Lung (tissue), 12 donors: ENCODE measurements around the gene SYN1. TPM values are rescaled to one million over a fixed set of nuclear protein-coding genes. Genes with fewer than 3 reads are reported as not detected.

ENCODE experiments used
- ATAC-seq: fragments of 200-7000 bp; cut with Tn5 transposase; one replicate; pipeline ENCODE4 v1.9.1; 2020; ENCODE audit warnings: moderate number of reproducible peaks; ENCODE audit not compliant: insufficient read depth, low FRiP score
- DNase-seq, 3 donors: peaks; one replicate each; pipeline ENCODE4 v3.0.0-alpha.2; 2013 to 2017
- H3K27ac ChIP-seq, 2 donors: one replicate each; pipeline ENCODE4 v1.5.1; 2013; ENCODE audit warnings: mild to moderate bottlenecking in 2 of 2, moderate library complexity in 2 of 2, control low read depth in 1 of 2, inconsistent platforms in 1 of 2, low read depth in 1 of 2, low read length in 1 of 2
- H3K27me3 ChIP-seq, 3 donors: one replicate each; pipeline ENCODE4 v1.5.1; 2013; ENCODE audit warnings: low read length in 2 of 3; ENCODE audit not compliant: control insufficient read depth in 3 of 3, insufficient read depth in 3 of 3
- H3K36me3 ChIP-seq, 4 donors: one replicate each; pipeline ENCODE4 v1.5.1; 2013; ENCODE audit warnings: low read length in 4 of 4, mild to moderate bottlenecking in 1 of 4, moderate library complexity in 1 of 4; ENCODE audit not compliant: control insufficient read depth in 4 of 4, insufficient read depth in 4 of 4
- H3K4me1 ChIP-seq, 5 donors: one replicate each; pipeline ENCODE4 v1.5.1; 2013; ENCODE audit warnings: low read length in 5 of 5, mild to moderate bottlenecking in 2 of 5, moderate library complexity in 1 of 5; ENCODE audit not compliant: control insufficient read depth in 5 of 5, insufficient read depth in 5 of 5
- H3K4me3 ChIP-seq: one replicate; pipeline ENCODE4 v1.5.1; 2013; ENCODE audit warnings: mild to moderate bottlenecking, control low read depth, moderate library complexity
- H3K9ac ChIP-seq, 2 donors: one replicate each; pipeline ENCODE4 v1.5.1; 2013; ENCODE audit warnings: low read length in 2 of 2, control low read depth in 1 of 2; ENCODE audit not compliant: insufficient read depth in 1 of 2
- H3K9me3 ChIP-seq, 4 donors: one replicate each; pipeline ENCODE4 v1.5.1; 2013; ENCODE audit warnings: low read length in 3 of 4, mild to moderate bottlenecking in 1 of 4, moderate library complexity in 1 of 4; ENCODE audit not compliant: control insufficient read depth in 4 of 4, insufficient read depth in 3 of 4
- WGBS, 2 donors: extraction: QIAGEN DNeasy Blood & Tissue Kit; methylation state at CpG; one replicate each; pipeline ENCODE4 v1.1.7; 2013; 5-methylcytosine and 5-hydroxymethylcytosine counted together
- polyA plus RNA-seq, 2 donors: library from polyadenylated mRNA; stranded (reverse); fragments of 200-250 nt; gene quantifications; one replicate each; pipeline ENCODE4 v1.2.1, GENCODE V29; 2013
- total RNA-seq, 2 donors: library from RNA; depleted of rRNA in 1 of 2; stranded (reverse); fragments of >200 nt in 1 of 2; gene quantifications; one replicate each; pipeline ENCODE4 v1.2.1, GENCODE V29; 2014 to 2021
- TF ChIP-seq, protein P1 (sequence below): IDR thresholded peaks from 2 replicates; pipeline ENCODE4 v1.5.1; 2012; ENCODE audit warnings: mild to moderate bottlenecking; ENCODE audit errors: control extremely low read depth, extremely low read depth
- donor health status: control.
- donor health status: control.
- donor health status: Bipolar disorder and iron deficiency.
- donor health status: healthy.
- donor health status: DM: yes; HTN: yes; CAD: no.

Gene SYN1
- total and polyA plus RNA-seq, 4 donors = 0.11 to 4.5 (median 1.3) TPM

DNA sequence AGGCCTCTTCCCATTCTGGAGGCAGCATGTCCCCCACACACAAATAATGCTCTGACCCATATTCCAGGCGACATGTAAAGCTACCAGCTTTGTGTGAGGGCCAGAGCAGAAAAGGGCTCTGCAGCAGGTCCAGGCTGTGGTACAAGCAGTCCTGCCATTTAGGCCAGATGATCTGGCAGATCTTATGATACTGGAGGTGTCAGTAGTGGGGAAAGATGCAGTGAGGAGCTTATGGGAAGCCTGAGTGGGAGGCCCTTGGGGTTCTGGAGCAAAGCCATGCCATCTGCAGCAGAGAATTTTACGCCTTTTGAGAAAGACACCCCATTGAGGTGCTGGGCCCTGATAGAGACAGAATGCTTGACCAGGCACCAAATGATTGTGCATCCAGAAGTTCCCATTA is 7.7 kb downstream of the SYN1 start:
- ATAC-seq = no peak
- 67 to 94% methylated on average over 2 of the region's 2 CpGs for WGBS, 2 donors
- H3K4me1 ChIP-seq = no peaks in the 10 kb centered on the region
- no peak for DNase-seq
- H3K9ac ChIP-seq = no peak overlapping the region
- H3K9me3 ChIP-seq = peaks cover 0 to 8% (median 2%) of the 10 kb centered on the region in 4 donors
- H3K36me3 ChIP-seq = no peaks in the 10 kb centered on the region
- H3K27ac ChIP-seq = no peak overlapping the region
- H3K27me3 ChIP-seq = peaks cover 0 to 3% (median 0%) of the 10 kb centered on the region in 3 donors
- TF ChIP-seq, protein P1, sequence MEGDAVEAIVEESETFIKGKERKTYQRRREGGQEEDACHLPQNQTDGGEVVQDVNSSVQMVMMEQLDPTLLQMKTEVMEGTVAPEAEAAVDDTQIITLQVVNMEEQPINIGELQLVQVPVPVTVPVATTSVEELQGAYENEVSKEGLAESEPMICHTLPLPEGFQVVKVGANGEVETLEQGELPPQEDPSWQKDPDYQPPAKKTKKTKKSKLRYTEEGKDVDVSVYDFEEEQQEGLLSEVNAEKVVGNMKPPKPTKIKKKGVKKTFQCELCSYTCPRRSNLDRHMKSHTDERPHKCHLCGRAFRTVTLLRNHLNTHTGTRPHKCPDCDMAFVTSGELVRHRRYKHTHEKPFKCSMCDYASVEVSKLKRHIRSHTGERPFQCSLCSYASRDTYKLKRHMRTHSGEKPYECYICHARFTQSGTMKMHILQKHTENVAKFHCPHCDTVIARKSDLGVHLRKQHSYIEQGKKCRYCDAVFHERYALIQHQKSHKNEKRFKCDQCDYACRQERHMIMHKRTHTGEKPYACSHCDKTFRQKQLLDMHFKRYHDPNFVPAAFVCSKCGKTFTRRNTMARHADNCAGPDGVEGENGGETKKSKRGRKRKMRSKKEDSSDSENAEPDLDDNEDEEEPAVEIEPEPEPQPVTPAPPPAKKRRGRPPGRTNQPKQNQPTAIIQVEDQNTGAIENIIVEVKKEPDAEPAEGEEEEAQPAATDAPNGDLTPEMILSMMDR = no peak
- no peak overlapping the region for H3K4me3 ChIP-seq

DNA sequence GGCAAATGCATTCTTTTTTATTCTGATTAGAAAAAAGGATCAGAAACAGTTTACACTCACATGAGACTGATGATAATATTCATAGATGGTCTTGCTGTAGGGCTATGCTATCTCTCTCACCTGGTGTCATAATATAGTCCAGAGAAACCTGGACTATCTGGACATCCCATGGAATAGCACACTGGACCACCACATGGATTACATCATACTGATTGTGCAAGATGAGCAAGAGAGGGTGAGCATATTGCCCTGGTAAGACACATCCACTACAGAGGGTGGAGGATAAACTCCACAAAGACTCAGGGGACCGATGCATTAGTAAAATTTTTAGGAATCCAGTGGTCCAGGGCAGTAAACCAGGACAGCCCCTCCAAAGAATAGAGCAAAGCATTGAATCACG is 8.2 kb downstream of the SYN1 start:
- Histone ChIP-seq H3K36me3 (no peaks in the 10 kb centered on the region), H3K4me3 (no peak overlapping the region), H3K27me3 (peaks cover 0 to 3% (median 0%) of the 10 kb centered on the region in 3 donors), H3K9ac (no peak overlapping the region), H3K4me1 (no peaks in the 10 kb centered on the region), H3K9me3 (peaks cover 0 to 8% (median 3%) of the 10 kb centered on the region in 4 donors), H3K27ac (no peak overlapping the region)
- WGBS, 2 donors = 71 to 95% methylated on average over 2 of the region's 2 CpGs
- no peak for ATAC-seq
- no peak for DNase-seq
- TF ChIP-seq, protein P1 = no peak

DNA sequence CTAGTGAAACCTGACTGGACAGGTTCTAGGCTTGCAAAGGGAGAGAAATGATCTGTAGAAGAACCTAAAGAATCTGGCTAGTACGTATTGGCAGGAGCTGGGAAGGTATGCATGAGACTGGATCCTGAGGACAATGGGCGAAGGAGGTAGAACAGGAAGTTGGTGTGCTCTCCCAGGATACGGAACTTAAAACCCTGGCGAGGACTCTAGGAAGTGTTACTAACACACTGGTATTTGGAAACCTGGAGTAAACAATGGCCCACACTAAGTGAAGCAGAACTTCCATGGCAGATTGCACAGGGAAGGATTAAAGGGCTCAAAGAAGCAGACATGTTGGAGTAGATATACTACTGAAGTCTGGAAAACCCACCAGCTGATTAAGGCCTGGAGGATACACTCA is 9.1 kb downstream of the SYN1 start:
- Histone ChIP-seq H3K9ac (no peak overlapping the region), H3K27ac (no peak overlapping the region), H3K4me1 (no peaks in the 10 kb centered on the region), H3K27me3 (peaks cover 0 to 3% (median 0%) of the 10 kb centered on the region in 3 donors), H3K4me3 (no peak overlapping the region), H3K9me3 (peaks cover 0 to 6% (median 3%) of the 10 kb centered on the region in 4 donors), H3K36me3 (no peaks in the 10 kb centered on the region)
- no peak for ATAC-seq
- 46 to 64% methylated on average over 4 of the region's 4 CpGs for WGBS, 2 donors
- TF ChIP-seq, protein P1 = no peak
- DNase-seq = no peak
